ENCODE data around the gene CFAP210. TPM values are rescaled to one million over a fixed set of nuclear protein-coding genes. Genes with fewer than 3 reads are reported as not detected.
"Not testable (repeated sequence)": the region's sequence is repeated elsewhere in the genome, so short reads cannot be mapped to it uniquely, and the experiment has no call there.

Gene CFAP210
- polyA plus RNA-seq, 2 of the 4 experiments (the other 2 are of a cell fraction): 0.31 to 0.35 TPM

DNA sequence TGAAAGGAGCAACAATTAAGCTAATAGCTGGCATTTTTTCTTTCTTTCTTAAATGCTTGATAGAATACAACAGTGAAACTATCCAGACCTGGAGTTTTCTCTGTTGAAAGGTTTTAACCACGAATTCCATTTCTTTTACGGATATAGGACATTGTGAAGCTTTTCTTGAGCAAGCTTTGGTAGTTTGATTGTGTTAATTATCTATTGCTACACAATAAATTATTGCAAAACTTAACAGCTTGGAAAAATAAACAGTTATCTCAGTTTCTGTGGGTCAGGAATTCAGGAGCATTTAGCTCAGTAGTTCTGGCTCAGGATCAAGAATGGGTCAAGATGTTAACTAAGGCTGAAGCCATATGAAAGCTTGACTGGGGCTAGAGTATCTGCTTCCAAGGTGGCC is 11.7 kb upstream of the CFAP210 start:
- DNase-seq (ENCODE audit: low read depth in 1 of 2, low spot score in 1 of 2): no peak
- no peak overlapping the region for H3K4me3 ChIP-seq
- WGBS (ENCODE audit: missing lambda C conversion rate): 84% methylated on average over 2 of the region's 2 CpGs
- no peak overlapping the region for H3K4me2 ChIP-seq
- no peak overlapping the region for H3K27ac ChIP-seq
- no peak for FAIRE-seq
- TF ChIP-seq MAFK (IDR thresholded peaks at IDR 0.05; ENCODE audit: partially characterized antibody): no peak
- no peak for TF ChIP-seq RNF2 (IDR thresholded peaks at IDR 0.05; ENCODE audit: borderline replicate concordance, low read depth)
- no peak for TF ChIP-seq NR3C1 (IDR thresholded peaks at IDR 0.05)
- TF ChIP-seq NPAS2 (CRISPR knock-in tag; IDR thresholded peaks at IDR 0.05; ENCODE audit: borderline replicate concordance): no peak
- TF ChIP-seq, protein P1, sequence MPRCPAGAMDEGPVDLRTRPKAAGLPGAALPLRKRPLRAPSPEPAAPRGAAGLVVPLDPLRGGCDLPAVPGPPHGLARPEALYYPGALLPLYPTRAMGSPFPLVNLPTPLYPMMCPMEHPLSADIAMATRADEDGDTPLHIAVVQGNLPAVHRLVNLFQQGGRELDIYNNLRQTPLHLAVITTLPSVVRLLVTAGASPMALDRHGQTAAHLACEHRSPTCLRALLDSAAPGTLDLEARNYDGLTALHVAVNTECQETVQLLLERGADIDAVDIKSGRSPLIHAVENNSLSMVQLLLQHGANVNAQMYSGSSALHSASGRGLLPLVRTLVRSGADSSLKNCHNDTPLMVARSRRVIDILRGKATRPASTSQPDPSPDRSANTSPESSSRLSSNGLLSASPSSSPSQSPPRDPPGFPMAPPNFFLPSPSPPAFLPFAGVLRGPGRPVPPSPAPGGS (IDR thresholded peaks at IDR 0.05): no peak
- TF ChIP-seq HDAC2 (IDR thresholded peaks at IDR 0.05): no peak
- no peak for TF ChIP-seq CHD4 (IDR thresholded peaks at IDR 0.05; ENCODE audit: borderline replicate concordance)
- no peak for ATAC-seq
- POLR2A ChIA-PET: no interaction called here
- CTCF ChIA-PET: interaction anchor here (1.0 to 2.1 kb wide), 2 partner anchors 12 to 23 kb away, joined by 3 to 5 read pairs; partner anchors contain the start of genes CFAP210 and PHOSPHO2
- no peaks in the 10 kb centered on the region for H3K9me3 ChIP-seq
- H3K4me1 ChIP-seq: no peaks in the 10 kb centered on the region

DNA sequence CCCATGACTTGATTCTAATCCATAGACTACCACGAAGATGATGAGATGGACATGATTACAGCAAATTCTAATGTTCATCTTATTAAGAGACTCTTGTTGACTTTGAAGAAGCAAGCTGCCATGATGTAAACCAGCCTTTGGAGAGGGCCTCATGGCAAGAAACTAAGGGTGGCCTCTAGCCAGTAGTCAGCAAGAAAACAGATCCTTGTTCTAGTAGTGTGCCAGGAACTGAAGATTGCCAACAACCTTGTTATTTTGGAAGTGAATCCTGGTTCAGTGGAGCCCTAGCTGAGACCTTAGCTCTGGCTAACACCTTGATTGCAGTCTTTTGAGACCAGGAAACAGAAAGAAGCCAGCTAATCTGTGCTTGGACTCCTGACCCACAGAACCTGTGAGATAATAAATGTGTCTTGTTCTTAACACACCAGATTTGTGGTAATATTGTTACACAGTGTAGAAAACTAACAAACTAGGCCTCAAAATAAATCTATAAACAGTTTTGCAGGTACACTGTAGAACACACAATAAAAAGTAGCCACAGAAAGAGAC is 10.0 kb upstream of the CFAP210 start:
- DNase-seq (ENCODE audit: low read depth in 1 of 2, low spot score in 1 of 2) (no peak), ATAC-seq (no peak), FAIRE-seq (no peak)
- Histone ChIP-seq H3K4me2 (no peak overlapping the region), H3K4me1 (no peaks in the 10 kb centered on the region), H3K9me3 (no peaks in the 10 kb centered on the region), H3K27ac (no peak overlapping the region), H3K4me3 (no peak overlapping the region)
- CTCF ChIA-PET: interaction anchor here (2.1 kb wide), 1 partner anchor 10 kb away, joined by 5 read pairs; the partner anchor contains the start of genes CFAP210 and PHOSPHO2
- TF ChIP-seq MYC (IDR thresholded peaks at IDR 0.05; ENCODE audit: borderline replicate concordance, low read length) (no peak), HEYL (CRISPR knock-in tag; IDR thresholded peaks at IDR 0.05) (no peak), FOXS1 (CRISPR knock-in tag; IDR thresholded peaks at IDR 0.05) (no peak), CHD2 (IDR thresholded peaks at IDR 0.05; ENCODE audit: low read length, partially characterized antibody) (no peak), GATA3 (IDR thresholded peaks at IDR 0.05; ENCODE audit: borderline replicate concordance) (no peak), SMC3 (IDR thresholded peaks at IDR 0.05) (no peak), HDAC2 (IDR thresholded peaks at IDR 0.05) (no peak), POLR2A (IDR thresholded peaks at IDR 0.05; ENCODE audit: low read length) (no peak)
- TF ChIP-seq, protein P2, sequence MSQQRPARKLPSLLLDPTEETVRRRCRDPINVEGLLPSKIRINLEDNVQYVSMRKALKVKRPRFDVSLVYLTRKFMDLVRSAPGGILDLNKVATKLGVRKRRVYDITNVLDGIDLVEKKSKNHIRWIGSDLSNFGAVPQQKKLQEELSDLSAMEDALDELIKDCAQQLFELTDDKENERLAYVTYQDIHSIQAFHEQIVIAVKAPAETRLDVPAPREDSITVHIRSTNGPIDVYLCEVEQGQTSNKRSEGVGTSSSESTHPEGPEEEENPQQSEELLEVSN (IDR thresholded peaks at IDR 0.05; ENCODE audit: borderline replicate concordance, low read depth): no peak
- TF ChIP-seq, protein P3, sequence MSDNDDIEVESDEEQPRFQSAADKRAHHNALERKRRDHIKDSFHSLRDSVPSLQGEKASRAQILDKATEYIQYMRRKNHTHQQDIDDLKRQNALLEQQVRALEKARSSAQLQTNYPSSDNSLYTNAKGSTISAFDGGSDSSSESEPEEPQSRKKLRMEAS (IDR thresholded peaks at IDR 0.05): no peak
- POLR2A ChIA-PET: interaction anchor here (1.4 kb wide), 1 partner anchor 10 kb away, joined by 3 read pairs; the partner anchor contains the start of genes CFAP210 and PHOSPHO2
- WGBS (ENCODE audit: missing lambda C conversion rate): 94% methylated on average over 1 of the region's 1 CpG

- TF ChIP-seq HMGXB4 (CRISPR knock-in tag; IDR thresholded peaks at IDR 0.05; ENCODE audit: borderline replicate concordance): no peak
- no peak for TF ChIP-seq MAZ (IDR thresholded peaks at IDR 0.05; ENCODE audit: borderline replicate concordance, low read depth, low read length)
- TF ChIP-seq, protein P3 (IDR thresholded peaks at IDR 0.05): no peak
- TF ChIP-seq, protein P2 (IDR thresholded peaks at IDR 0.05; ENCODE audit: borderline replicate concordance, low read depth): no peak
- TF ChIP-seq NFE2L2 (conservative IDR thresholded peaks at IDR 0.05; ENCODE audit: low read length): no peak
- no peak for TF ChIP-seq ZFP36 (IDR thresholded peaks at IDR 0.05; ENCODE audit: borderline replicate concordance, partially characterized antibody)
- TF ChIP-seq RAD21 (conservative IDR thresholded peaks at IDR 0.05 in 1 of 2, IDR thresholded peaks at IDR 0.05 in 1 of 2): no peak
- TF ChIP-seq CBX8 (IDR thresholded peaks at IDR 0.05): no peak
- CTCF ChIA-PET: no interaction called here
- POLR2A ChIA-PET: no interaction called here
- Histone ChIP-seq H3K27ac (no peak overlapping the region), H3K4me1 (no peaks in the 10 kb centered on the region), H3K9me3 (no peaks in the 10 kb centered on the region), H3K4me3 (no peak overlapping the region), H3K4me2 (no peak overlapping the region)
- ATAC-seq: no peak
- WGBS (ENCODE audit: missing lambda C conversion rate): 80% methylated on average over 3 of the region's 3 CpGs
- no peak for DNase-seq (ENCODE audit: low read depth in 1 of 2, low spot score in 1 of 2)
- no peak for FAIRE-seq
Measured at GRCh38 chr2:169702996-169703395, 8.8 kb upstream of the CFAP210 start.

- POLR2A ChIA-PET; H3K4me3 ChIP-seq; H3K4me2 ChIP-seq; FAIRE-seq; DNase-seq (ENCODE audit: low read depth in 1 of 2, low spot score in 1 of 2); ATAC-seq; H3K27ac ChIP-seq; H3K4me1 ChIP-seq; H3K9me3 ChIP-seq: not testable (repeated sequence)
- WGBS (ENCODE audit: missing lambda C conversion rate): 93% methylated on average over 2 of the region's 2 CpGs
- CTCF ChIA-PET: interaction anchor here (0.7 to 1.2 kb wide), 3 partner anchors 17 to 443 kb away, joined by 3 to 6 read pairs (median 3); no protein-coding TSS in a partner anchor
Measured at GRCh38 chr2:169699173-169699572, 5.0 kb upstream of the CFAP210 start.
